Panc1 (cell line): ENCODE results near the gene SHROOM2. TPM values are rescaled to one million over a fixed set of nuclear protein-coding genes. Genes with fewer than 3 reads are reported as not detected.
"Not testable (repeated sequence)": the region's sequence is repeated elsewhere in the genome, so short reads cannot be mapped to it uniquely, and the experiment has no call there.

Experiments used
- ATAC-seq: fragments of 200-7000 bp; cut with Tn5 transposase; 2 replicates; pipeline ENCODE4 v1.9.1; 2020; ENCODE audit warnings: mild to moderate bottlenecking, moderate library complexity
- BruUV-seq: library from RNA; stranded (reverse); fragments of 400-500 nt; replicated peaks from 2 replicates; lab custom pipeline; 2021; lab: Mats Ljungman, UMichigan
- CTCF ChIA-PET: fragments of 300-600 bp; sonication (Branson Sonifier 250); formaldehyde crosslinking; loops from one replicate; lab custom pipeline; 2022; ENCODE audit warnings: antibody characterized with exemption; lab: Charles Lee
- POLR2A ChIA-PET: fragments of 300-600 bp; sonication (Branson Sonifier 250); formaldehyde crosslinking; loops from one replicate; lab custom pipeline; 2022; ENCODE audit warnings: antibody characterized with exemption; lab: Charles Lee
- DNase-seq: peaks from one replicate; pipeline ENCODE4 v3.0.0-alpha.2; 2010; ENCODE audit warnings: low read depth, low spot score
- H3K27ac ChIP-seq: 2 replicates; pipeline ENCODE4 v1.5.1; 2011; ENCODE audit warnings: mild to moderate bottlenecking, low read length, inconsistent platforms
- H3K27me3 ChIP-seq: fragments of 200-500 bp; sonication (Bioruptor generic); 2 replicates; pipeline ENCODE4 v1.6.0; 2014; ENCODE audit warnings: low read length, inconsistent platforms; ENCODE audit not compliant: control insufficient read depth, insufficient read depth
- H3K36me3 ChIP-seq: fragments of 200-500 bp; sonication (Bioruptor generic); 2 replicates; pipeline ENCODE4 v1.5.1; 2014; ENCODE audit warnings: inconsistent platforms, mild to moderate bottlenecking, low read length, moderate library complexity; ENCODE audit not compliant: control insufficient read depth, insufficient read depth
- H3K4me1 ChIP-seq: 2 replicates; pipeline ENCODE4 v1.5.1; 2011; ENCODE audit warnings: inconsistent platforms, mild to moderate bottlenecking, low read length, moderate library complexity; ENCODE audit not compliant: control insufficient read depth, insufficient read depth
- H3K4me3 ChIP-seq, 2 experiments: 2 replicates each; pipeline ENCODE4 v1.5.1; 2011 to 2012; ENCODE audit warnings: low read depth in 2 of 2, low read length in 2 of 2, mild to moderate bottlenecking in 2 of 2, inconsistent platforms in 1 of 2, moderate library complexity in 1 of 2
- H3K9me3 ChIP-seq: fragments of 200-500 bp; sonication (Bioruptor generic); 2 replicates; pipeline ENCODE4 v1.5.1; 2014; ENCODE audit warnings: low read depth, mild to moderate bottlenecking, inconsistent platforms, low read length, moderate library complexity; ENCODE audit not compliant: control insufficient read depth, insufficient read depth
- CTCF ChIP-seq: fragments of 450-650 bp; IDR thresholded peaks from 2 replicates; pipeline ENCODE4 v1.5.1; 2017; ENCODE audit warnings: mild to moderate bottlenecking
- POLR2AphosphoS5 ChIP-seq: IDR thresholded peaks from 2 replicates; pipeline ENCODE4 v1.6.1; 2012; ENCODE audit warnings: mild to moderate bottlenecking, low read depth, low read length, moderate library complexity
- REST ChIP-seq, 2 experiments: IDR thresholded peaks; 2 replicates each; pipeline ENCODE4 v1.6.1; 2011 to 2012; ENCODE audit warnings: low read depth in 2 of 2, control low read depth in 1 of 2, low read length in 1 of 2, mild to moderate bottlenecking in 1 of 2, moderate library complexity in 1 of 2; ENCODE audit not compliant: insufficient read depth in 1 of 2
- SIN3A ChIP-seq: IDR thresholded peaks from 2 replicates; pipeline ENCODE4 v1.6.1; 2012; ENCODE audit warnings: low read depth, mild to moderate bottlenecking, low read length, moderate library complexity, borderline replicate concordance; ENCODE audit not compliant: insufficient read depth
- TCF7L2 ChIP-seq: IDR thresholded peaks from 2 replicates; pipeline ENCODE4 v1.6.1; 2011; ENCODE audit warnings: mild to moderate bottlenecking, low read depth, low read length, inconsistent platforms
- in situ Hi-C: cut with HindIII; loops from 2 replicates; pipeline ENCODE4 v1.10.0; 2016; ENCODE audit warnings: low sequenced_read_pairs, low pct_unique_long_range_greater_than_20kb
- intact Hi-C: fragments of 100-400 bp; cut with micrococcal nuclease; formaldehyde crosslinking; loops from one replicate; pipeline ENCODE4 v1.10.0; 2022; ENCODE audit not compliant: unreplicated experiment
- total RNA-seq: library from RNA; stranded (reverse); gene quantifications from one replicate; pipeline ENCODE4 v1.2.1, GENCODE V29; 2021; ENCODE audit not compliant: unreplicated experiment

SHROOM2 gene
- total RNA-seq, 1 experiment from 2014 or later = 0.72 TPM

- Histone ChIP-seq H3K36me3 (no peaks in the 10 kb centered on the region), H3K27ac (no peak within 1 kb of the TSS), H3K27me3 (no peaks in the 10 kb centered on the region), H3K4me1 (no peaks in the 10 kb centered on the region), H3K9me3 (no peaks in the 10 kb centered on the region), H3K4me3 (no peak within 1 kb of the TSS)
- no TSS peak for BruUV-seq
- CTCF ChIA-PET = no interaction called here
- in situ Hi-C loops (no loop called here), intact Hi-C loops (no loop called here)
- no peak for DNase-seq
- TF ChIP-seq TCF7L2 (no peak), SIN3A (no peak), CTCF (no peak), REST (IDR thresholded peaks at IDR 0.05; ENCODE audit: insufficient read depth in 1 of 2, low read depth in 2 of 2, low read length in 1 of 2) (no peak), POLR2AphosphoS5 (no peak)
- POLR2A ChIA-PET = no interaction called here
- no peak for ATAC-seq
These were observed 20.5 kb upstream of the SHROOM2 start, which contains the start of gene GPR143 for GRCh38 chrX:9765737-9766097. Gene GPR143 (minus strand): TSS chrX:9765847. CDS start chrX:9765817, 30 bp downstream.

- intact Hi-C loops = no loop called here
- in situ Hi-C loops = no loop called here
- ATAC-seq (no peak), DNase-seq (no peak)
- no peak overlapping the region for H3K27ac ChIP-seq
- POLR2A ChIA-PET = no interaction called here
- no peak for TF ChIP-seq TCF7L2
- TF ChIP-seq CTCF = no peak
- TF ChIP-seq REST (IDR thresholded peaks at IDR 0.05; ENCODE audit: insufficient read depth in 1 of 2, low read depth in 2 of 2, low read length in 1 of 2) = no peak
- no peak for TF ChIP-seq POLR2AphosphoS5
- no peak for TF ChIP-seq SIN3A
- H3K4me1 ChIP-seq = no peaks in the 10 kb centered on the region
- no peaks in the 10 kb centered on the region for H3K9me3 ChIP-seq
- no peak overlapping the region for H3K4me3 ChIP-seq
- BruUV-seq = no TSS peak
- CTCF ChIA-PET = no interaction called here
- no peaks in the 10 kb centered on the region for H3K27me3 ChIP-seq
- H3K36me3 ChIP-seq = no peaks in the 10 kb centered on the region
These were observed 18.9 kb upstream of the SHROOM2 start for GRCh38 chrX:9767375-9767774.

GRCh38 chrX:9768321-9768839 lies 17.8 kb upstream of the SHROOM2 start:
- CTCF ChIA-PET, H3K9me3 ChIP-seq, intact Hi-C loops, POLR2A ChIA-PET, BruUV-seq, ATAC-seq, H3K27me3 ChIP-seq, DNase-seq, H3K4me1 ChIP-seq, H3K27ac ChIP-seq, in situ Hi-C loops, H3K36me3 ChIP-seq, H3K4me3 ChIP-seq: not testable (repeated sequence)
